ENCODE results near the gene LRRC9.
"Not testable (repeated sequence)": the region's sequence is repeated elsewhere in the genome, so short reads cannot be mapped to it uniquely, and the experiment has no call there.

Gene LRRC9

DNA sequence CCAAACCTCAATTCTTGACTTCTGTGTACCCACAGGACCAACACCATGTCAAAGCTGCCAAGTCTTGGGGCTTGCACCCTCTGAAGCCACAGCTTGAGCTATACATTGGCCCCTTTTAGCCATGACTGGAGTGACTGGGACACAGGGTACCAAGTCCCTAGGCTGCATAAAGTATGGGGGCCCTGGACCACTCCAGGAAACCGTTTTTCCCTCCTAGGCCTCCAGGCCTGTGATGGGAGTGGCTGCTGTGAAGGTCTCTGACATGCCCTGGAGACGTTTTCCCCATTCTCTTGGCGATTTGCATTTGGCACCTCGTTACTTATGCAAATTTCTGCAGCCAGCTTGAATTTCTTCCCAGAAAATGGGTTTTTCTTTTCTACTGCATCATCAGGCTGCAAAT, 90.3 kb downstream of the LRRC9 start:
- not testable (repeated sequence) for H3K4me3 ChIP-seq (ENCODE audit: low read length); H3K27me3 ChIP-seq (ENCODE audit: control insufficient read depth, insufficient read depth, low read length); H3K4me1 ChIP-seq (ENCODE audit: control insufficient read depth, insufficient read depth, low read length); H3K9me3 ChIP-seq (ENCODE audit: control insufficient read depth, low read length); H3K9ac ChIP-seq (ENCODE audit: low read length); H3K36me3 ChIP-seq (ENCODE audit: control insufficient read depth, insufficient read depth, low read length)

DNA sequence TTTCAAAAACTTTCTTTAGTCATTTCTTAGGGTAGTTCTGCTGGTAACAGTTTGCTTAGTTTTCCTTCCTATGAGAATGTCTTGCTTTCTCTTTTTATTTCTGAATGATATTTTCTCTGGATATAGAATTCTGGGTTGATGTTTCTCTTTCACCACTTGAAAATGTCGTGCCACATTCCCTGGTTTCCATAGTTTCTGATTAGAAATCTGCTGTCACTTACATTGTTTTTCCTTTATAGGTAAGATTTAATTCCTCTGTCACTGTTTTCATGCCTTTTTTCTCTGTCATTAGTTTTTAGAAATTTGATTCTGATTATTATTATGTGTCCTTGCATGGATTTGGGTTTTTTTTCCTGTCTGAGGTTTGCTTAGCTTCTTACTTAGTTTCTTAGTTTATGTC, 94.5 kb downstream of the LRRC9 start:
- H3K9ac ChIP-seq (ENCODE audit: low read length): no peak overlapping the region
- H3K9me3 ChIP-seq (ENCODE audit: control insufficient read depth, low read length): no peaks in the 10 kb centered on the region
- no peaks in the 10 kb centered on the region for H3K27me3 ChIP-seq (ENCODE audit: control insufficient read depth, insufficient read depth, low read length)
- H3K4me1 ChIP-seq (ENCODE audit: control insufficient read depth, insufficient read depth, low read length): no peaks in the 10 kb centered on the region
- H3K36me3 ChIP-seq (ENCODE audit: control insufficient read depth, insufficient read depth, low read length): no peaks in the 10 kb centered on the region
- no peak overlapping the region for H3K4me3 ChIP-seq (ENCODE audit: low read length)

DNA sequence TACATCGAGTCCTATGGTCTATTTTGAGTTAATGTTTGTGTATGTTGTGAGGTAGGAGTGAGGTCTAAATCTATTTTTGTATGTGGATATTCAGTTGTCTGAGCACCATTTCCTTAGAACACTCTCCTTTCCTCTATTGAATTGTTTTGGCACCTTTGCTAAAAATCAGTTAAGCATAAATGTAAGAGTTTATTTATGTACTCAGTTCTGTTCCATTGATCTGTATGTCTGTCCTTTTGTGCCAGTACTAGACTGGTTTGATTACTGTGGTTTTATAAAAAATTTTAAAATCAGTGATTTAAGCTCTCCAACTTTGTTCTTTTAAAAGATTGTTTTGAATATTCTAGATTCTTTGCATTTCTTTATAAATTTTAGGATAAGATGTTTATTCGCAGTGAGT, 101.7 kb downstream of the LRRC9 start:
- no peak overlapping the region for H3K4me3 ChIP-seq (ENCODE audit: low read length)
- no peaks in the 10 kb centered on the region for H3K36me3 ChIP-seq (ENCODE audit: control insufficient read depth, insufficient read depth, low read length)
- no peaks in the 10 kb centered on the region for H3K9me3 ChIP-seq (ENCODE audit: control insufficient read depth, low read length)
- H3K4me1 ChIP-seq (ENCODE audit: control insufficient read depth, insufficient read depth, low read length): no peaks in the 10 kb centered on the region
- no peaks in the 10 kb centered on the region for H3K27me3 ChIP-seq (ENCODE audit: control insufficient read depth, insufficient read depth, low read length)
- H3K9ac ChIP-seq (ENCODE audit: low read length): no peak overlapping the region

DNA sequence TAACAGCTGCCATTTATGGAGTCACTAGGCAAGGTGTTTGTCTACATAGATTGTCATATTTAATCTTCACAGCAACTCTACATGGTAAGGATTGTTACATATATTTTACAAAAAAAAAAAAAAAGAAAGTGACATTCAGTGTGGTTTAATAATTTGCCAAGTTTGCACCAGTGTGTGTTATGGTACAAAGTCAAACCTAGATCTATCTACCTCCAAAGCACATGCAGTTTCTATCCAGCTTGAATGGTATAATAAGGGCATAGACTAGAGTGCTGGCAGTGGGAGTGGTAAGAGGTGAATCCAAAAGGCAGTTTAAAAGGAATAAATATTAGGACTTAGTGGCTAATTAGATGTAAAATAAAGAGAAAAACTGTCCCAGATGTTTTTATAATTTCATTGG, 105.6 kb downstream of the LRRC9 start:
- H3K9me3 ChIP-seq (ENCODE audit: control insufficient read depth, low read length): no peaks in the 10 kb centered on the region
- no peak overlapping the region for H3K4me3 ChIP-seq (ENCODE audit: low read length)
- no peaks in the 10 kb centered on the region for H3K36me3 ChIP-seq (ENCODE audit: control insufficient read depth, insufficient read depth, low read length)
- H3K4me1 ChIP-seq (ENCODE audit: control insufficient read depth, insufficient read depth, low read length): no peaks in the 10 kb centered on the region
- no peaks in the 10 kb centered on the region for H3K27me3 ChIP-seq (ENCODE audit: control insufficient read depth, insufficient read depth, low read length)
- H3K9ac ChIP-seq (ENCODE audit: low read length): no peak overlapping the region

DNA sequence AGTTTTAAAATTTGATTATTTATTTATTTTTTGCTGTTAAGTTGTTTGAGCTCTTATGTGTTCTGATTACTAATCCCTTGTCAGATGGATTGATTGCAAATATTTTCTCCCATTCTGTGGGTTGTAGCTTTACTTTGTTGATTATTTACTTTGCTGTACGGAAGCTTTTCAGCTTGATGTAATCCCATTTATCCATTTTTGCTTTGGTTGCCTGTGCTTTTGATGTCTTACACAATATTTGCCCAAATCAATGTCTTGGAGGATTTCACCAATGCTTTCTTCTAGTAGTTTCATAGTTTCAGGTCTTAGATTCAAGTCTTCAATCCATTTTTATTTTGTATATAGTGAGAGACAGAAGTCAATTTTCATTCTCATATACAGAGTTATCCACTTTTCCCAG, 115.2 kb downstream of the LRRC9 start:
- Histone ChIP-seq H3K9ac (ENCODE audit: low read length) (no peak overlapping the region), H3K36me3 (ENCODE audit: control insufficient read depth, insufficient read depth, low read length) (no peaks in the 10 kb centered on the region), H3K4me3 (ENCODE audit: low read length) (no peak overlapping the region), H3K27me3 (ENCODE audit: control insufficient read depth, insufficient read depth, low read length) (no peaks in the 10 kb centered on the region), H3K9me3 (ENCODE audit: control insufficient read depth, low read length) (no peaks in the 10 kb centered on the region), H3K4me1 (ENCODE audit: control insufficient read depth, insufficient read depth, low read length) (no peaks in the 10 kb centered on the region)

DNA sequence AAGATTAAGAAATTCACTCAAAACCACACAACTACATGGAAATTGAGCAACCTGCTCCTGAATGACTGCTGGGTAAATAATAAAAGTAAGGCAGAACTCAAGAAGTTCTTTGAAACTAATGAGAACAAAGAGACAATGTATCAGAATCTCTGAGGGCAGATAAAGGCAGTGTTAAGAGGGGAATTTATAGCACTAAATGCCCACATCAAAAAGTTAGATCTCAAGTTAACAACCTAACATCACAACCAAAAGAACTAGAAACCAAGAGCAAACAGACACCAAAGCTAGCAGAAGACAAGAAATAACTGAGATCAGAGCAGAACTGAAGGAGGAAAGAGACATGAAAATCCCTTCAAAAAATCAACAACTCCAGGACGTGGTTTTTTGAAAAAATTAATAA, 128.0 kb downstream of the LRRC9 start:
- not testable (repeated sequence) for H3K27me3 ChIP-seq (ENCODE audit: control insufficient read depth, insufficient read depth, low read length); H3K36me3 ChIP-seq (ENCODE audit: control insufficient read depth, insufficient read depth, low read length); H3K9ac ChIP-seq (ENCODE audit: low read length); H3K9me3 ChIP-seq (ENCODE audit: control insufficient read depth, low read length); H3K4me1 ChIP-seq (ENCODE audit: control insufficient read depth, insufficient read depth, low read length); H3K4me3 ChIP-seq (ENCODE audit: low read length)

DNA sequence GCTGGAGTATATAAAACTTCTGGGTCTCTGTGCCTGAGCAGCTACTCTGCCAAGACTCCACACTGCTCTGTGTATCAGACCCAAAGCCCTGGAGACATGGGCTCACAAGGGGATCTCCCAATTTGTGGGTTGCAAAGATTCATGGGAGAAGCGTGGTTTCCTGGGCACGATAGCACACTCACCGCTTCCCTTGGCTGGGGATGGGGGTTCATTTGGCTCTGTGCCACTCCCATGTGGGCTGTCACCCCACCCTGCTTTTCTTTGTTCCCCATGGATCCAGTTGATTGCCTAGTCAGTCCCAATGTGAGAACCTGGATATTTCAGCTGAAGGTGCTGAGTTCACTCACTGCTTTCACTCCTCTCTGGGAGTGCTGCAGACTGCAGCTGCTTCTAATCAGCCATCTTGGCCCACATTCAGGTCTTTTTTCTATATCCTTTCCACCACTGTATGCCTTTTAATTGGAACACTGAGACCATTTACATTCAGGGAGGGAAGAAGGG, 131.8 kb downstream of the LRRC9 start:
- H3K9me3 ChIP-seq (ENCODE audit: control insufficient read depth, low read length): no peaks in the 10 kb centered on the region
- no peak overlapping the region for H3K9ac ChIP-seq (ENCODE audit: low read length)
- H3K4me3 ChIP-seq (ENCODE audit: low read length): no peak overlapping the region
- no peaks in the 10 kb centered on the region for H3K4me1 ChIP-seq (ENCODE audit: control insufficient read depth, insufficient read depth, low read length)
- no peaks in the 10 kb centered on the region for H3K36me3 ChIP-seq (ENCODE audit: control insufficient read depth, insufficient read depth, low read length)
- no peaks in the 10 kb centered on the region for H3K27me3 ChIP-seq (ENCODE audit: control insufficient read depth, insufficient read depth, low read length)

DNA sequence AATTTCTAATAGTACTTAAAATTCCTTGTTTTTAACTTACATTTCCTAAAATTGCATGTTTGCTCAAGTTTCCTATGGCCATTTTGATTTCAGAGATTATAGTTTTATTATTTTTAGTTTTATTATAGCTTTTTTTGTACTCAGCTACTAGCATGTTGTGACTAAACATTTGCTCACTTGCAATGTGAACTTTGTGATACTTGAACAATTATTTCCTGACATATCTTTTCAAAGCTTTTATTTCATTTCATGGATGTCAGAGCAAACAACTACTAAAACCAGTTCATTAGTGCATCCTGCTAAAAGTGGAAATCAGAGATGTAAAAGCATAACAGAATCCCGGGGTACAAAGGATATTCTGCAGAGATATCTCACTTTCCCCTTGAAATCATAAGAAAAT, 138.1 kb downstream of the LRRC9 start:
- H3K4me1 ChIP-seq (ENCODE audit: control insufficient read depth, insufficient read depth, low read length): no peaks in the 10 kb centered on the region
- no peak overlapping the region for H3K9ac ChIP-seq (ENCODE audit: low read length)
- no peak overlapping the region for H3K4me3 ChIP-seq (ENCODE audit: low read length)
- H3K36me3 ChIP-seq (ENCODE audit: control insufficient read depth, insufficient read depth, low read length): no peaks in the 10 kb centered on the region
- H3K9me3 ChIP-seq (ENCODE audit: control insufficient read depth, low read length): no peaks in the 10 kb centered on the region
- H3K27me3 ChIP-seq (ENCODE audit: control insufficient read depth, insufficient read depth, low read length): no peaks in the 10 kb centered on the region

DNA sequence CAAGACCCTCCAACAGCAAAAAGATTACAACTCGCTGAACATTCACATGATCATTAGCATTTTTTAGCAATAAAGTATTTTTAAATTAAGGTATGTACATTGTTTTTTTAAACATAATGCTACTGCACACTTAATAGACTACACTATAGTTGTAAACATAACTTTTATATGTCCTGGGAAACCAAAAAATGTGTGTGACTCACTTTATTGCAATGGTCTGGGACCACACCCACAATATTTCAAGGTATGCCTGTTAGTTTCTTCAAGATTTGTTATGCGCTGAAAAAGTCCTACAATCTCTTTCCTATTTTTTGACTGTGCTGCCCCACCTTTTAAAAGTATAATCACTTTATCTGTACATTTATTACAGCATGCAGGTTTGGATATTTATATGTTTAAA, 141.4 kb downstream of the LRRC9 start:
- no peaks in the 10 kb centered on the region for H3K36me3 ChIP-seq (ENCODE audit: control insufficient read depth, insufficient read depth, low read length)
- no peaks in the 10 kb centered on the region for H3K4me1 ChIP-seq (ENCODE audit: control insufficient read depth, insufficient read depth, low read length)
- H3K9me3 ChIP-seq (ENCODE audit: control insufficient read depth, low read length): no peaks in the 10 kb centered on the region

DNA sequence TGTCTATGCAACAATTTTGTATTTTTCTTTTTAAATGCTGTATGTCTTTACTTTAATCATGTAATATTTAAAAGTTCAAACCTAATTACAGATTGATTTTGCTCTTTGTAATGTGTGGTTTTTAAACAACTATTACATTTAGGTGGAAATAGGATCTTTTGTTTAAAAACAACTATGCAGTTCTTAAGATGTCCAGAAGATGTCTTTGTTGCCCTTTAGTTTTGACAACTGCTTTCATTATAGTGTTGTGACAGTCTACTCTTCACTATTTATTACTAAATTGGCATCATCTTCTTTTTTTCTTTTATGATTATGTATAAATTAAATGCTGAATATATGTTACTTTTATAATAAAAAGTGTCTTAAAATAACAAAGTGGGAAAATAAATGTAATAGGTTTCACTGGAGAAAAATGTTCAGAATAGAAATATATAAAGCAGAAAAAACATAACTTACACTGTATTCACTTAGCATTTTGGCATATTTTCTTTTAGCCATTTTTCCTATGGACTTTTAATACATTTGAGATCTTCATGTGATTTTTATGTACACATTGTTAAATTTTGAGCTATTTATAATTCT, 144.6 kb downstream of the LRRC9 start:
- Histone ChIP-seq H3K4me1 (ENCODE audit: control insufficient read depth, insufficient read depth, low read length) (no peaks in the 10 kb centered on the region), H3K9me3 (ENCODE audit: control insufficient read depth, low read length) (no peaks in the 10 kb centered on the region), H3K9ac (ENCODE audit: low read length) (no peak overlapping the region), H3K36me3 (ENCODE audit: control insufficient read depth, insufficient read depth, low read length) (no peaks in the 10 kb centered on the region), H3K4me3 (ENCODE audit: low read length) (no peak overlapping the region), H3K27me3 (ENCODE audit: control insufficient read depth, insufficient read depth, low read length) (no peaks in the 10 kb centered on the region)

More for the DNA sequence above, 141.4 kb downstream of the LRRC9 start:
- Histone ChIP-seq H3K9ac (ENCODE audit: low read length) (no peak overlapping the region), H3K4me3 (ENCODE audit: low read length) (no peak overlapping the region), H3K27me3 (ENCODE audit: control insufficient read depth, insufficient read depth, low read length) (no peaks in the 10 kb centered on the region)

DNA sequence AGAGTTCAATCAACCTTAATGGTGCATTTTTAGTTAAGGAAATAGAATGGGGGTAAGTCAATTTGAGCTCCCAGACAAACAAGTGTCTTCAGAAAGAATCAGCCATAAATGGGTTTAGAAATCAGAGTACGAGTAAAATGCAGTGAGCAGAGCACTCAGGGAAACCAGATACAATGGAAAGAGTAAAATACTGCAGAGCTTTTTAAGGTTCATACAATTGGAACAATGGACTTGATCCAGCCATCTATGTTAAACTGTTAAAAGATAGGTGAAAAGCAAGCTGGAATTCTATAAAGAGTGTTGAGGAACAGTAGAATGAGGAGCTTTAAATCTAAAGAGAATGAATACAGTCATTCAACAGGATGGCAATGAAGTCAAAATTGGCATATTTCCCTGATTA, 147.9 kb downstream of the LRRC9 start:
- H3K4me1 ChIP-seq (ENCODE audit: control insufficient read depth, insufficient read depth, low read length): no peaks in the 10 kb centered on the region
- no peaks in the 10 kb centered on the region for H3K36me3 ChIP-seq (ENCODE audit: control insufficient read depth, insufficient read depth, low read length)
- no peaks in the 10 kb centered on the region for H3K27me3 ChIP-seq (ENCODE audit: control insufficient read depth, insufficient read depth, low read length)
- no peaks in the 10 kb centered on the region for H3K9me3 ChIP-seq (ENCODE audit: control insufficient read depth, low read length)
- H3K4me3 ChIP-seq (ENCODE audit: low read length): no peak overlapping the region
- no peak overlapping the region for H3K9ac ChIP-seq (ENCODE audit: low read length)

DNA sequence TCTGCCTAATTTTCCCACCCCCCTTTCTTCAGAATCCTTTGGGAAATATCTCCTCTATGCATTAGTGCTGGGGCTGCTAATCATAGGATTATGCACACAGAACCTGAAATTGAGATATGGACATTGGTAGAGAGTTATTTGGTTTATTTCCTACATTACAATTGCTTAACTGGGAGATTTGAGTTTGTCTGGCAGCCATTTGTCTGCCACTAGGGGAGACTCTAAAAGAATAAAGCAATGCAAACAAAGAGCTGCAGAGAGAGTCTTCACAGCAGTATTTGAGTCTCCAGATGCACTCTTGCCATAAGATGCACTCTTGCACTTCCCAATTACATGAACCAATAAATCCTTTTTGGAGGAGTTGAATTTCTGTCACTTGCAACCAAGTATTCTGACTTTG, 159.8 kb downstream of the LRRC9 start:
- Histone ChIP-seq H3K9me3 (ENCODE audit: control insufficient read depth, low read length) (no peaks in the 10 kb centered on the region), H3K4me3 (ENCODE audit: low read length) (no peak overlapping the region), H3K9ac (ENCODE audit: low read length) (no peak overlapping the region), H3K27me3 (ENCODE audit: control insufficient read depth, insufficient read depth, low read length) (no peaks in the 10 kb centered on the region), H3K4me1 (ENCODE audit: control insufficient read depth, insufficient read depth, low read length) (no peaks in the 10 kb centered on the region), H3K36me3 (ENCODE audit: control insufficient read depth, insufficient read depth, low read length) (no peaks in the 10 kb centered on the region)

DNA sequence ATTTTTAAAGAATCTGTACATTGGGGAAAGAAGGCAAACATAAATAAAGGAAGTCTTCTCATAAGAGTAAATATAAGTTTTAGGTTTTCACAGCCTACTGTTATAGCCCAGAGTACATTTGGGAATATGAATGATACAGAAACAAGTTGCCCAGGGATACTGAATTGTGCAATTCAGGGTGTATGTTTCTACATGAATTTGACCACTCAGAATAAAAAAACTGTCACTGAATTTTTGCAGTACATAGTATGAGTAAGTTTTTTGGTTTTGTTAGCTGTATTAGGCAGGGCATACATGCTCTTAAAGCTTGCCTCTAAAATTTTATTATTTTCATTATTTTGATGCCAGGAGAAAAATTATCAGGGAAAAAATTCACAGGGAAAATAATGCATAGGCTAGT, 165.1 kb downstream of the LRRC9 start:
- H3K4me1 ChIP-seq (ENCODE audit: control insufficient read depth, insufficient read depth, low read length): no peaks in the 10 kb centered on the region
- no peaks in the 10 kb centered on the region for H3K27me3 ChIP-seq (ENCODE audit: control insufficient read depth, insufficient read depth, low read length)
- no peaks in the 10 kb centered on the region for H3K9me3 ChIP-seq (ENCODE audit: control insufficient read depth, low read length)
- H3K9ac ChIP-seq (ENCODE audit: low read length): no peak overlapping the region
- no peaks in the 10 kb centered on the region for H3K36me3 ChIP-seq (ENCODE audit: control insufficient read depth, insufficient read depth, low read length)
- no peak overlapping the region for H3K4me3 ChIP-seq (ENCODE audit: low read length)
